Measurements from ENCODE around the gene HSD17B12. TPM values are rescaled to one million over a fixed set of nuclear protein-coding genes. Genes with fewer than 3 reads are reported as not detected.
"Not testable (repeated sequence)": the region's sequence is repeated elsewhere in the genome, so short reads cannot be mapped to it uniquely, and the experiment has no call there.

HSD17B12 gene
- total RNA-seq, 1 donor, result 76.5 TPM

GRCh38 chr11:43643898-43644620 is 36.5 kb upstream of the HSD17B12 start:
- peak overlapping the region; percentile 99 for H3K4me3 ChIP-seq (ENCODE audit: low read depth, low read length)
- peak; percentile 79 for DNase-seq (ENCODE audit: low read depth)
- no peak for TF ChIP-seq CTCF (IDR thresholded peaks at IDR 0.05; ENCODE audit: insufficient read depth, low read length)

- TF ChIP-seq CTCF (IDR thresholded peaks at IDR 0.05; ENCODE audit: insufficient read depth, low read length), result no peak
- peak; percentile 8 for DNase-seq (ENCODE audit: low read depth)
- peak overlapping the region; percentile 99 for H3K4me3 ChIP-seq (ENCODE audit: low read depth, low read length)
Observed at GRCh38 chr11:43644621-43645299, 35.8 kb upstream of the HSD17B12 start.

- no peak for TF ChIP-seq CTCF (IDR thresholded peaks at IDR 0.05; ENCODE audit: insufficient read depth, low read length)
- no peak overlapping the region for H3K4me3 ChIP-seq (ENCODE audit: low read depth, low read length)
- DNase-seq (ENCODE audit: low read depth), result no peak
Observed at GRCh38 chr11:43646767-43647166, 33.8 kb upstream of the HSD17B12 start.

GRCh38 chr11:43648888-43649287 is 31.6 kb upstream of the HSD17B12 start:
- no peak for DNase-seq (ENCODE audit: low read depth)
- H3K4me3 ChIP-seq (ENCODE audit: low read depth, low read length), result no peak overlapping the region
- TF ChIP-seq CTCF (IDR thresholded peaks at IDR 0.05; ENCODE audit: insufficient read depth, low read length), result no peak

GRCh38 chr11:43649501-43649900 is 31.0 kb upstream of the HSD17B12 start:
- no peak for TF ChIP-seq CTCF (IDR thresholded peaks at IDR 0.05; ENCODE audit: insufficient read depth, low read length)
- no peak overlapping the region for H3K4me3 ChIP-seq (ENCODE audit: low read depth, low read length)
- DNase-seq (ENCODE audit: low read depth), result no peak

- DNase-seq (ENCODE audit: low read depth), result no peak
- H3K4me3 ChIP-seq (ENCODE audit: low read depth, low read length), result no peak overlapping the region
- TF ChIP-seq CTCF (IDR thresholded peaks at IDR 0.05; ENCODE audit: insufficient read depth, low read length), result no peak
Observed at GRCh38 chr11:43649921-43650320, 30.6 kb upstream of the HSD17B12 start.

GRCh38 chr11:43663018-43663417 is 17.5 kb upstream of the HSD17B12 start:
- not testable (repeated sequence) for H3K4me3 ChIP-seq (ENCODE audit: low read depth, low read length); DNase-seq (ENCODE audit: low read depth)

All from fibroblast of the aortic adventitia (primary cell).